CD4-positive, alpha-beta memory T cell (primary cell): Measurements from ENCODE around the gene CASP3. TPM values are rescaled to one million over a fixed set of nuclear protein-coding genes. Genes with fewer than 3 reads are reported as not detected.
"Not testable (repeated sequence)": the region's sequence is repeated elsewhere in the genome, so short reads cannot be mapped to it uniquely, and the experiment has no call there.

Experiments
- CTCF ChIA-PET: fragments of 350-600 bp; sonication (Branson Sonifier 250); formaldehyde crosslinking; loops from one replicate; lab custom pipeline; 2021; ENCODE audit warnings: inconsistent platforms; ENCODE audit not compliant: partially characterized antibody; lab: Charles Lee
- POLR2A ChIA-PET: fragments of 350-600 bp; sonication (Branson Sonifier 250); formaldehyde crosslinking; loops from one replicate; lab custom pipeline; 2021; ENCODE audit not compliant: partially characterized antibody; lab: Charles Lee
- DNase-seq, 5 donors: peaks; one replicate each; pipeline versions ENCODE4 v3.0.0 to v3.0.0-alpha.2; 2020 to 2022; ENCODE audit warnings: mixed read lengths in 1 of 5
- H3K27ac ChIP-seq: one replicate; pipeline ENCODE4 v1.7.0; 2013; ENCODE audit warnings: low read depth, low read length
- H3K27me3 ChIP-seq: 2 replicates; pipeline ENCODE4 v1.7.0; 2013; ENCODE audit warnings: mild to moderate bottlenecking, low read length, moderate library complexity; ENCODE audit not compliant: insufficient read depth
- H3K36me3 ChIP-seq: 2 replicates; pipeline ENCODE4 v1.7.0; 2013; ENCODE audit warnings: mild to moderate bottlenecking, low read length, moderate library complexity; ENCODE audit not compliant: insufficient read depth
- H3K4me1 ChIP-seq: 2 replicates; pipeline ENCODE4 v1.7.0; 2013; ENCODE audit warnings: mild to moderate bottlenecking, low read length, moderate library complexity; ENCODE audit not compliant: insufficient read depth
- H3K4me3 ChIP-seq, 2 donors: one replicate each; pipeline ENCODE4 v1.7.0; 2013; ENCODE audit warnings: low read length in 2 of 2, mild to moderate bottlenecking in 1 of 2
- H3K9me3 ChIP-seq, 2 donors: one replicate each; pipeline ENCODE4 v1.7.0; 2013; ENCODE audit warnings: low read length in 2 of 2, control low read depth in 1 of 2; ENCODE audit not compliant: control insufficient read depth in 1 of 2
- H3K27ac Mint-ChIP-seq, 7 donors: one replicate each; pipeline ENCODE4 v1.8.0; 2020 to 2021; ENCODE audit warnings: mixed read lengths in 7 of 7, mild to moderate bottlenecking in 6 of 7, inconsistent platforms in 3 of 7, moderate library complexity in 3 of 7
- H3K27me3 Mint-ChIP-seq, 2 donors: one replicate each; pipeline ENCODE4 v1.8.0; 2020 to 2021; ENCODE audit warnings: mixed read lengths in 2 of 2
- H3K36me3 Mint-ChIP-seq, 2 donors: one replicate each; pipeline ENCODE4 v1.8.0; 2020 to 2021; ENCODE audit warnings: mixed read lengths in 2 of 2, inconsistent platforms in 1 of 2, mild to moderate bottlenecking in 1 of 2
- H3K4me1 Mint-ChIP-seq, 4 donors: one replicate each; pipeline ENCODE4 v1.8.0; 2020 to 2021; ENCODE audit warnings: mixed read lengths in 4 of 4, mild to moderate bottlenecking in 1 of 4
- H3K4me3 Mint-ChIP-seq, 8 donors: one replicate each; pipeline ENCODE4 v1.8.0; 2020 to 2021; ENCODE audit warnings: mixed read lengths in 8 of 8, mild to moderate bottlenecking in 7 of 8, moderate library complexity in 6 of 8, inconsistent platforms in 3 of 8
- H3K9me3 Mint-ChIP-seq, 8 donors: one replicate each; pipeline ENCODE4 v1.8.0; 2020 to 2021; ENCODE audit warnings: mixed read lengths in 8 of 8, mild to moderate bottlenecking in 5 of 8, inconsistent platforms in 3 of 8, moderate library complexity in 1 of 8
- intact Hi-C: fragments of 100-400 bp; cut with micrococcal nuclease; formaldehyde crosslinking; loops from one replicate; pipeline ENCODE4 v1.15.1; 2023
- polyA plus RNA-seq, 2 donors: library from polyadenylated mRNA; unstranded; fragments of 300-500 nt; fragmentation: Illumina TruSeq; gene quantifications; one replicate each; pipeline ENCODE4 v1.2.3, GENCODE V29; 2021
- total RNA-seq, 2 experiments: library from RNA; stranded (reverse); gene quantifications; one replicate each; pipeline ENCODE4 v1.2.3, GENCODE V29; 2021

The CASP3 gene
- total and polyA plus RNA-seq, 4 experiments from 2014 or later: 4.1 to 24.9 (median 12.6) TPM

GRCh38 chr4:184624972-184625554 is 24.2 kb downstream of the CASP3 start:
- Mint-ChIP-seq H3K27me3 (no peaks in the 10 kb centered on the region), H3K4me3 (no peak overlapping the region), H3K4me1 (peaks cover 11 to 35% (median 22%) of the 10 kb centered on the region in 4 donors), H3K36me3 (peaks cover 47 to 51% of the 10 kb centered on the region in 2 donors), H3K9me3 (no peaks in the 10 kb centered on the region), H3K27ac (peak overlapping the region in 6 of 7 donors; percentile 1 to 63 (median 26))
- peaks cover 13% of the 10 kb centered on the region for H3K4me1 ChIP-seq
- ChIA-PET POLR2A (no interaction called here), CTCF (interaction anchor here (0.8 kb wide), 1 partner anchor 24 kb away, joined by 3 read pairs; the partner anchor contains the start of gene CASP3)
- H3K36me3 ChIP-seq: peaks cover 21% of the 10 kb centered on the region
- DNase-seq: no peak
- no peak overlapping the region for H3K4me3 ChIP-seq
- no peak overlapping the region for H3K27ac ChIP-seq
- H3K9me3 ChIP-seq: no peaks in the 10 kb centered on the region
- intact Hi-C loops: no loop called here
- no peaks in the 10 kb centered on the region for H3K27me3 ChIP-seq

DNA sequence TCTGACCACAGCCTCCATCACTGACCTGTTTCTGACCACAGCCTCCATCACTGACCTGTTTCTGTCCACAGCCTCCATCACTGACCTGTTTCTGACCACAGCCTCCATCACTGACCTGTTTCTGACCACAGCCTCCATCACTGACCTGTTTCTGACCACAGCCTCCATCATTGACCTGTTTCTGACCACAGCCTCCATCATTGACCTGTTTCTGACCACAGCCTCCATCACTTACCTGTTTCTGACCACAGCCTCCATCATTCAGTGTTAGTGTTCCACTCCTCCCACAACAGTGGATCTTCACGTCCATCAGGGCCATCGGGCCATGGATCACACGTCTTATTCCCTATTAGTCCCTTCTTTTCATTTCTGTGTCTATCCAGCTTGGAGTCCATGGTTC is 24.7 kb downstream of the CASP3 start:
- intact Hi-C loops, H3K4me3 ChIP-seq, H3K9me3 Mint-ChIP-seq, H3K9me3 ChIP-seq, H3K27ac ChIP-seq, H3K4me3 Mint-ChIP-seq, H3K27me3 ChIP-seq, DNase-seq, CTCF ChIA-PET, POLR2A ChIA-PET, H3K27me3 Mint-ChIP-seq: not testable (repeated sequence)
- peaks cover 42 to 47% of the 10 kb centered on the region in 2 donors for H3K36me3 Mint-ChIP-seq
- Histone ChIP-seq H3K4me1 (peaks cover 13% of the 10 kb centered on the region), H3K36me3 (peaks cover 15% of the 10 kb centered on the region)
- peaks cover 11 to 35% (median 22%) of the 10 kb centered on the region in 4 donors for H3K4me1 Mint-ChIP-seq
- H3K27ac Mint-ChIP-seq: peak overlapping the region in 2 of 7 donors; percentile 8 to 39

DNA sequence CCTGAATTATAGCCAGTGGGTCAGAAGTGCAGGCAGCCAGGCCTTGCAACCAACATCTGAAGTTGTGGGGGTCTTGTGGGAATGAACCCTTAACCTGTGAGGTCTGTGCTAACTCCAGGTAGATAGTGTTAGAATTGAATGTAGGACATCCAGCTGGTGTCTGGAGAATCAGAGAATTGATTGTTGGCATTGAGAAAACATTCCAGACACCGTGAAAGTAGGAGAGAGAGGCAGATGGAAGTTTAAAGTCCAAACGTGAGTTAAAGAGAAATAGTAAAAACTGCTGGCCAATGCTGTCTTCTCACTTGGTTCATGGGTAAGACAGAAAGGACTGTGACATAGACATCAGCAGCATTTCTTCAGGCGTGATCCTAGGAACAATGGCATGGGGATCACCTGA is 27.7 kb downstream of the CASP3 start:
- no peaks in the 10 kb centered on the region for H3K27me3 Mint-ChIP-seq
- H3K4me1 Mint-ChIP-seq: peaks cover 4 to 20% (median 14%) of the 10 kb centered on the region in 4 donors
- ChIA-PET POLR2A (no interaction called here), CTCF (no interaction called here)
- no peaks in the 10 kb centered on the region for H3K9me3 ChIP-seq
- H3K9me3 Mint-ChIP-seq: no peaks in the 10 kb centered on the region
- H3K4me3 ChIP-seq: no peak overlapping the region
- no peak overlapping the region for H3K27ac ChIP-seq
- no peak overlapping the region for H3K4me3 Mint-ChIP-seq
- no peaks in the 10 kb centered on the region for H3K27me3 ChIP-seq
- H3K36me3 ChIP-seq: no peaks in the 10 kb centered on the region
- intact Hi-C loops: no loop called here
- H3K36me3 Mint-ChIP-seq: peaks cover 19 to 22% of the 10 kb centered on the region in 2 donors
- H3K27ac Mint-ChIP-seq: peak overlapping the region in 1 of 7 donors; percentile 75
- DNase-seq: no peak
- H3K4me1 ChIP-seq: peaks cover 3% of the 10 kb centered on the region

- Mint-ChIP-seq H3K9me3 (peaks cover 0 to 5% (median under 1%) of the 10 kb centered on the region in 8 donors), H3K4me1 (peaks cover 0 to 10% (median 5%) of the 10 kb centered on the region in 4 donors), H3K36me3 (peaks cover 10 to 14% of the 10 kb centered on the region in 2 donors), H3K27me3 (no peaks in the 10 kb centered on the region), H3K4me3 (no peak overlapping the region), H3K27ac (no peak overlapping the region)
- no peak for DNase-seq
- Histone ChIP-seq H3K4me1 (no peaks in the 10 kb centered on the region), H3K36me3 (no peaks in the 10 kb centered on the region), H3K9me3 (no peaks in the 10 kb centered on the region), H3K4me3 (no peak overlapping the region), H3K27ac (no peak overlapping the region), H3K27me3 (no peaks in the 10 kb centered on the region)
- CTCF ChIA-PET: no interaction called here
- intact Hi-C loops: no loop called here
- POLR2A ChIA-PET: no interaction called here
Observed at GRCh38 chr4:184620212-184620867, 28.9 kb downstream of the CASP3 start.

GRCh38 chr4:184617600-184618196 is 31.5 kb downstream of the CASP3 start:
- intact Hi-C loops: no loop called here
- Histone ChIP-seq H3K27ac (no peak overlapping the region), H3K36me3 (no peaks in the 10 kb centered on the region), H3K4me3 (no peak overlapping the region), H3K9me3 (peaks cover 0 to 3% of the 10 kb centered on the region in 2 donors), H3K27me3 (no peaks in the 10 kb centered on the region), H3K4me1 (no peaks in the 10 kb centered on the region)
- no peaks in the 10 kb centered on the region for H3K4me1 Mint-ChIP-seq
- no peaks in the 10 kb centered on the region for H3K27me3 Mint-ChIP-seq
- H3K27ac Mint-ChIP-seq: no peak overlapping the region
- H3K36me3 Mint-ChIP-seq: peaks cover 5 to 8% of the 10 kb centered on the region in 2 donors
- H3K9me3 Mint-ChIP-seq: peaks cover 2 to 23% (median 9%) of the 10 kb centered on the region in 8 donors
- ChIA-PET CTCF (no interaction called here), POLR2A (no interaction called here)
- no peak for DNase-seq
- H3K4me3 Mint-ChIP-seq: no peak overlapping the region

- CTCF ChIA-PET: no interaction called here
- peaks cover 5 to 8% of the 10 kb centered on the region in 2 donors for H3K36me3 Mint-ChIP-seq
- no peak overlapping the region for H3K4me3 ChIP-seq
- H3K4me3 Mint-ChIP-seq: no peak overlapping the region
- no peaks in the 10 kb centered on the region for H3K27me3 Mint-ChIP-seq
- no peaks in the 10 kb centered on the region for H3K4me1 ChIP-seq
- H3K27ac Mint-ChIP-seq: no peak overlapping the region
- no peaks in the 10 kb centered on the region for H3K27me3 ChIP-seq
- intact Hi-C loops: no loop called here
- no peak for DNase-seq
- peaks cover 0 to 3% of the 10 kb centered on the region in 2 donors for H3K9me3 ChIP-seq
- H3K36me3 ChIP-seq: no peaks in the 10 kb centered on the region
- H3K4me1 Mint-ChIP-seq: no peaks in the 10 kb centered on the region
- H3K9me3 Mint-ChIP-seq: peaks cover 2 to 23% (median 9%) of the 10 kb centered on the region in 8 donors
- POLR2A ChIA-PET: no interaction called here
- no peak overlapping the region for H3K27ac ChIP-seq
Observed at GRCh38 chr4:184616633-184617551, 32.4 kb downstream of the CASP3 start.

DNA sequence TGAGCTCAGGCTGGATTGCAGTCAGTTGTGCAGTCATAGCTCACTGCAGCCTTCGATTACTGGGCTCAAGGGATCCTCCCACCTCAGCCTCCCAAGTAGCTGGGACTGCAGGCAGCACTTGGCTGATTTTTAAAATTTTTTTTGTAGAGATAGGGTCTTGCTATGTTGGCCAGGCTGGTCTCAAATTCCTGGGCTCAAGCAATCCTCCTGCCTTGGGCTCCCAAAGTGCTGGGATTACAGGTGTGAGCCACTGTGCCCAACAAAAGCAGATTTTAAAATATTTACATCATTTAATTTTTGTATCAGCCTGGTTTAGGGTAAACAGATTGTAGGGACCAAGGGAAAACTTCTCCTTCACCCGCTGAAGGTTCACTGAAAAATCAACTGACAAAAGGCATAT is 33.1 kb downstream of the CASP3 start:
- DNase-seq, H3K9me3 ChIP-seq, CTCF ChIA-PET, H3K4me3 ChIP-seq, H3K36me3 Mint-ChIP-seq, H3K27me3 ChIP-seq, H3K27ac ChIP-seq, H3K27me3 Mint-ChIP-seq, H3K4me1 Mint-ChIP-seq, H3K36me3 ChIP-seq, POLR2A ChIA-PET, H3K27ac Mint-ChIP-seq, intact Hi-C loops, H3K4me3 Mint-ChIP-seq, H3K4me1 ChIP-seq: not testable (repeated sequence)
- peaks cover 2 to 23% (median 9%) of the 10 kb centered on the region in 8 donors for H3K9me3 Mint-ChIP-seq
